ENCODE results near the gene PSMF1.

PSMF1 gene

GRCh38 chr20:1165521-1165920 lies 47.1 kb downstream of the PSMF1 start:
- no peak for DNase-seq

- DNase-seq: no peak
Observed at GRCh38 chr20:1165941-1166340, 47.5 kb downstream of the PSMF1 start.

- DNase-seq: no peak
Observed at GRCh38 chr20:1166948-1167720, 48.7 kb downstream of the PSMF1 start.

GRCh38 chr20:1169224-1169623 lies 50.8 kb downstream of the PSMF1 start:
- no peak for DNase-seq

- DNase-seq: no peak
Observed at GRCh38 chr20:1171461-1172093, 53.2 kb downstream of the PSMF1 start.

GRCh38 chr20:1173698-1174097 lies 55.3 kb downstream of the PSMF1 start:
- no peak for DNase-seq

- no peak for DNase-seq
Observed at GRCh38 chr20:1174787-1175186, 56.4 kb downstream of the PSMF1 start.

GRCh38 chr20:1177680-1178079 lies 59.3 kb downstream of the PSMF1 start:
- no peak for DNase-seq

- no peak for DNase-seq
Observed at GRCh38 chr20:1178103-1178502, 59.7 kb downstream of the PSMF1 start.

- DNase-seq: no peak
Observed at GRCh38 chr20:1178623-1179022, 60.2 kb downstream of the PSMF1 start.

- no peak for DNase-seq
Observed at GRCh38 chr20:1180949-1181348, 62.5 kb downstream of the PSMF1 start.

- DNase-seq: no peak
Observed at GRCh38 chr20:1182106-1182505, 63.7 kb downstream of the PSMF1 start.

- no peak for DNase-seq
Observed at GRCh38 chr20:1183153-1183552, 64.8 kb downstream of the PSMF1 start.

GRCh38 chr20:1184260-1184637 lies 65.8 kb downstream of the PSMF1 start:
- no peak for DNase-seq

GRCh38 chr20:1184638-1185315 lies 66.4 kb downstream of the PSMF1 start, which contains the start of gene TMEM74B:
Gene TMEM74B (minus strand): TSS chr20:1184981. CDS start chr20:1183801, 1,180 bp downstream.
- DNase-seq: no peak

GRCh38 chr20:1185316-1185741 lies 66.9 kb downstream of the PSMF1 start:
- no peak for DNase-seq

- peak; percentile 11 for DNase-seq
Observed at GRCh38 chr20:1185790-1186334, 67.5 kb downstream of the PSMF1 start.

GRCh38 chr20:1186367-1186991 lies 68.1 kb downstream of the PSMF1 start:
- no peak for DNase-seq

GRCh38 chr20:1187605-1188171 lies 69.3 kb downstream of the PSMF1 start:
- no peak for DNase-seq

- no peak for DNase-seq
Observed at GRCh38 chr20:1188347-1188746, 69.9 kb downstream of the PSMF1 start.

GRCh38 chr20:1189827-1190226 lies 71.4 kb downstream of the PSMF1 start:
- DNase-seq: no peak

GRCh38 chr20:1190847-1191246 lies 72.4 kb downstream of the PSMF1 start:
- no peak for DNase-seq

- DNase-seq: no peak
Observed at GRCh38 chr20:1191299-1191698, 72.9 kb downstream of the PSMF1 start.

Data from CD4-positive, alpha-beta T cell treated with Interleukin-4 for 4 hours (primary cell).